ENCODE data around the gene C9orf152.

C9orf152 gene

DNA sequence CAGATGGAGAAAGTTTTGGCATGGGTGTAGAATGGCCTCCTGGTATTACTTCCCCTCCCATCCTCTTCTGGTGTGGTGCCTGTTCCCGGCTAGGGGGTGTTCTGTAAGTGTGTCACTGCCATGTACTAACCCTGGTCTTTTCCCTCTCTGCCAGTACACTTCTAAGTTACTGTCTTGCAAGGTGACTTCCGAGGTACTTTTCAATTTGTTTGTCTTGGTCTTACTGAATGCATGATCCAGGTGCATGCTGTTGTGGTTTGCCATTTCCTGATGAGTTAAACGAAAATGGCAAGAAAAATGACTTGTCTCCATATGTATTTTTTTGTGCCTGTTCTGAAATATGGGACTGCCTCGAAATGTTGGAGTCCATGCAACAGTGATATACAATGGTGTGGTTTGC, 46.0 kb downstream of the C9orf152 start:
- Histone ChIP-seq H3K4me2 (ENCODE audit: low read length) (no peak overlapping the region), H3K79me2 (ENCODE audit: insufficient read depth, low read length) (peaks cover 58% of the 10 kb centered on the region; the same call in 1 of the 2 replicates), H3K4me3 (ENCODE audit: low read depth, low read length, poor library complexity, severe bottlenecking) (no peak overlapping the region), H3K9me3 (ENCODE audit: low read length) (0 out of 2 replicates have a peak, but pooled peaks cover 5% of the 10 kb centered on the region), H3K27me3 (ENCODE audit: insufficient read depth, low read length) (no peaks in the 10 kb centered on the region), H3K36me3 (ENCODE audit: insufficient read depth, low read length) (peaks cover 81% of the 10 kb centered on the region), H4K20me1 (ENCODE audit: insufficient read depth, low read length) (no peaks in the 10 kb centered on the region), H3F3A (ENCODE audit: insufficient read depth, low read length) (no peaks in the 10 kb centered on the region), H3K4me1 (ENCODE audit: insufficient read depth, low read length, severe bottlenecking) (peaks cover 27% of the 10 kb centered on the region), H3K9me2 (ENCODE audit: low read depth, low read length) (no peaks in the 10 kb centered on the region), H2AFZ (ENCODE audit: low read length) (no peak overlapping the region), H3K9ac (ENCODE audit: low read length) (no peak overlapping the region), H3K27ac (ENCODE audit: low read depth, low read length, poor library complexity, severe bottlenecking) (peak overlapping the region; percentile 23)
- TF ChIP-seq EZH2 (IDR thresholded peaks at IDR 0.05; ENCODE audit: borderline replicate concordance, low read length), result no peak
- TF ChIP-seq, protein P1, sequence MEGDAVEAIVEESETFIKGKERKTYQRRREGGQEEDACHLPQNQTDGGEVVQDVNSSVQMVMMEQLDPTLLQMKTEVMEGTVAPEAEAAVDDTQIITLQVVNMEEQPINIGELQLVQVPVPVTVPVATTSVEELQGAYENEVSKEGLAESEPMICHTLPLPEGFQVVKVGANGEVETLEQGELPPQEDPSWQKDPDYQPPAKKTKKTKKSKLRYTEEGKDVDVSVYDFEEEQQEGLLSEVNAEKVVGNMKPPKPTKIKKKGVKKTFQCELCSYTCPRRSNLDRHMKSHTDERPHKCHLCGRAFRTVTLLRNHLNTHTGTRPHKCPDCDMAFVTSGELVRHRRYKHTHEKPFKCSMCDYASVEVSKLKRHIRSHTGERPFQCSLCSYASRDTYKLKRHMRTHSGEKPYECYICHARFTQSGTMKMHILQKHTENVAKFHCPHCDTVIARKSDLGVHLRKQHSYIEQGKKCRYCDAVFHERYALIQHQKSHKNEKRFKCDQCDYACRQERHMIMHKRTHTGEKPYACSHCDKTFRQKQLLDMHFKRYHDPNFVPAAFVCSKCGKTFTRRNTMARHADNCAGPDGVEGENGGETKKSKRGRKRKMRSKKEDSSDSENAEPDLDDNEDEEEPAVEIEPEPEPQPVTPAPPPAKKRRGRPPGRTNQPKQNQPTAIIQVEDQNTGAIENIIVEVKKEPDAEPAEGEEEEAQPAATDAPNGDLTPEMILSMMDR (IDR thresholded peaks at IDR 0.05; ENCODE audit: low read length), result no peak

DNA sequence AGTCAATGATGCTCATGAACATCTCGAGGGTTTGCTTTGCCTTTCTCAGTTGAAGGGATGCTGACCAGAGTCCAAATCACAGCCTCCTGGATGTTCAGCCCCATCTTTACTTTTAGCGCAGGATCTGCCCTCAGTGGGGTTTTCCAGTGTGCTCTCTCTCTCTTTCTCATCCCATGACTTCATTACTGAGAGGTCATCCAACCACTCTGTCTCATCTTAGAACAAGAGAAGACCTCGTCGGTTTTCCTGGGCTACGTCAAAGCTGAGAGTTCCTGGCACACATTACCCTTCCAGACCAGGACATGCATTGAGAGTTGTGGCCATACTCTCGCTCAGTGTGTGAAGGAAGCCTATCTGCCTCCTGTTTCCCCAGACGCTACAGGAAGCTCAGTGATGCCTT, 47.3 kb downstream of the C9orf152 start:
- H3K27ac ChIP-seq (ENCODE audit: low read depth, low read length, poor library complexity, severe bottlenecking), result no peak overlapping the region
- H3K79me2 ChIP-seq (ENCODE audit: insufficient read depth, low read length), result peaks cover 54% of the 10 kb centered on the region; the same call in 1 of the 2 replicates

GRCh38 chr9:110160123-110160522, 47.8 kb downstream of the C9orf152 start:
- no peak overlapping the region for H3K27ac ChIP-seq (ENCODE audit: low read depth, low read length, poor library complexity, severe bottlenecking)
- TF ChIP-seq, protein P1 (IDR thresholded peaks at IDR 0.05; ENCODE audit: low read length), result no peak
- no peak for TF ChIP-seq EZH2 (IDR thresholded peaks at IDR 0.05; ENCODE audit: borderline replicate concordance, low read length)
- peaks cover 51% of the 10 kb centered on the region; the same call in 1 of the 2 replicates for H3K79me2 ChIP-seq (ENCODE audit: insufficient read depth, low read length)
- peaks cover 70% of the 10 kb centered on the region for H3K36me3 ChIP-seq (ENCODE audit: insufficient read depth, low read length)
- no peak overlapping the region for H3K4me3 ChIP-seq (ENCODE audit: low read depth, low read length, poor library complexity, severe bottlenecking)
- peaks cover 45% of the 10 kb centered on the region for H3K4me1 ChIP-seq (ENCODE audit: insufficient read depth, low read length, severe bottlenecking)
- no peaks in the 10 kb centered on the region for H3K9me3 ChIP-seq (ENCODE audit: low read length)
- no peak overlapping the region for H3K4me2 ChIP-seq (ENCODE audit: low read length)
- no peak overlapping the region for H3K9ac ChIP-seq (ENCODE audit: low read length)
- no peak overlapping the region for H2AFZ ChIP-seq (ENCODE audit: low read length)
- no peaks in the 10 kb centered on the region for H3F3A ChIP-seq (ENCODE audit: insufficient read depth, low read length)
- no peaks in the 10 kb centered on the region for H3K9me2 ChIP-seq (ENCODE audit: low read depth, low read length)
- no peaks in the 10 kb centered on the region for H4K20me1 ChIP-seq (ENCODE audit: insufficient read depth, low read length)
- no peaks in the 10 kb centered on the region for H3K27me3 ChIP-seq (ENCODE audit: insufficient read depth, low read length)

More for the DNA sequence above, 47.3 kb downstream of the C9orf152 start:
- Histone ChIP-seq H3K9me2 (ENCODE audit: low read depth, low read length) (no peaks in the 10 kb centered on the region), H2AFZ (ENCODE audit: low read length) (no peak overlapping the region), H3K4me2 (ENCODE audit: low read length) (no peak overlapping the region), H3K36me3 (ENCODE audit: insufficient read depth, low read length) (peaks cover 76% of the 10 kb centered on the region), H3K9me3 (ENCODE audit: low read length) (no peaks in the 10 kb centered on the region), H3F3A (ENCODE audit: insufficient read depth, low read length) (no peaks in the 10 kb centered on the region), H3K27me3 (ENCODE audit: insufficient read depth, low read length) (no peaks in the 10 kb centered on the region), H4K20me1 (ENCODE audit: insufficient read depth, low read length) (no peaks in the 10 kb centered on the region), H3K4me1 (ENCODE audit: insufficient read depth, low read length, severe bottlenecking) (peaks cover 39% of the 10 kb centered on the region), H3K4me3 (ENCODE audit: low read depth, low read length, poor library complexity, severe bottlenecking) (no peak overlapping the region), H3K9ac (ENCODE audit: low read length) (no peak overlapping the region)
- TF ChIP-seq, protein P1 (IDR thresholded peaks at IDR 0.05; ENCODE audit: low read length), result no peak
- TF ChIP-seq EZH2 (IDR thresholded peaks at IDR 0.05; ENCODE audit: borderline replicate concordance, low read length), result no peak

All from OCI-LY1 (cell line).